ENCODE measurements around the gene C6orf89.

DNA sequence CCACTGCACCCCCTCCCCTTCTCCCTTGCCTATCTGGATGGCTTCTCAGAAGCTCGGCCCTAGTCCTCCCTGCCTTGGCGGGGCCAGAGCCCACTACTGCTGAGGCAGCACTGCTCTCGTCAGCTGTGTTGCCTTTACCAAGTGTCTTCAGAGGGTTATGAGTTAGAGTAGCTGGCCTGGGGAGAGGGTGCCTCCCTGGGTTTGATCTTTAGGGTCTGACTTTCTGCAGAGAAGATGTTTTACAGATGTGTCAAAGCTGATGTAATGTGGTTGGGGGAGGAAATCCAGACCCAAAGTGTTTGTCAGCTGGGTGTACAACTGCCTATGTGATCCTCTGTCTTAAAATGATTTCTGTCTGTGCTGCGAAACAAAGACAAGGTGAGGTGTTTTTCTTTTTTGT lies 38.4 kb downstream of the C6orf89 start:
- TF ChIP-seq POLR2A (IDR thresholded peaks at IDR 0.05) (no peak), CTCF (IDR thresholded peaks at IDR 0.05) (no peak)

Measured in Peyer's patch (tissue), 4 donors.